HG02852 (cell line): ENCODE results near the gene FBLN5.
A peak's percentile ranks its signal among the peaks of the same experiment; 100 is the strongest.

Experiments used
- ATAC-seq: cut with Tn5 transposase; IDR thresholded peaks from one replicate; pipeline ENCODE4 v1.9.1; 2021; ENCODE audit warnings: mild to moderate bottlenecking, moderate library complexity; ENCODE audit not compliant: unreplicated experiment

Gene FBLN5

DNA sequence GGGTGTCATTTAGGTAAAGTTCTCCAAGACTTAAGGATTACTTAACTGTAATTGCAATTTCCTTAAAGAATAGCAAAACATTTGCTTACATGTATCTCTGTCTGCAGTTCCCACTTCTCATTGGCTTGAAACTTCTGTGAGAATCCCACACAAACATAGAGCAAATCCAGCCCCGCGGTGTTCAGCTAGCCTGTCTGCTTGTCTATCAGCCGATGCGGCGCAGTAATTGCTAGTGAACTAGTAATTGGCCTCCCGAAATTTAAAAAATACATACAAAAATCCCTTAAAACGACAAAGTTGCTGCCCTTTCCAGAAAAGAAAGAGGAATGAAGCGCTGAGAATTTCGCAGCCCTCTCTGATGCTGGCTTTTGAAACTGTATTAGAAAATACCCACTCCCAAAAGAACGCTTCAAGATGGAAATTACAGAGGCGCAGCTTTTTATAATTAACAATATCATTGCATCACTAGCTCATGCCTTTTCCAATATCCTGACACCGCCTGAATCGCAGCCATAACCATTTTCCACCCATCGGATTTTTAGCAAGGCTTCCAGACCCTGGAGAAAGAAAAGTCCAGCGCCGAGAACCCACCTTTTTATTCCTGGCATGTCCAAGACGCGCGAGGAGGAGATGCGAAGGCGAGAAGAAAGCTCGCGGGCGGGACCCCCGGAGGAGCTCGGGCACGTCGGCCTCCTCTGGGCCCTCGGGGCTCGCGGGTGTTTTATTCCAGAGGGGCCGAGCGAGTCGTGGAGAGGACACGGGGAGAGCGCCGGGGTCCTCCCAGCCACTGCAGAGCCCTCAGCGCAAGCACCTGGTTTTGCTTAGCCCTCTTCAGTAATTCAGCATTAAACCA is 646 bp downstream of the FBLN5 start:
- ATAC-seq = no peak

DNA sequence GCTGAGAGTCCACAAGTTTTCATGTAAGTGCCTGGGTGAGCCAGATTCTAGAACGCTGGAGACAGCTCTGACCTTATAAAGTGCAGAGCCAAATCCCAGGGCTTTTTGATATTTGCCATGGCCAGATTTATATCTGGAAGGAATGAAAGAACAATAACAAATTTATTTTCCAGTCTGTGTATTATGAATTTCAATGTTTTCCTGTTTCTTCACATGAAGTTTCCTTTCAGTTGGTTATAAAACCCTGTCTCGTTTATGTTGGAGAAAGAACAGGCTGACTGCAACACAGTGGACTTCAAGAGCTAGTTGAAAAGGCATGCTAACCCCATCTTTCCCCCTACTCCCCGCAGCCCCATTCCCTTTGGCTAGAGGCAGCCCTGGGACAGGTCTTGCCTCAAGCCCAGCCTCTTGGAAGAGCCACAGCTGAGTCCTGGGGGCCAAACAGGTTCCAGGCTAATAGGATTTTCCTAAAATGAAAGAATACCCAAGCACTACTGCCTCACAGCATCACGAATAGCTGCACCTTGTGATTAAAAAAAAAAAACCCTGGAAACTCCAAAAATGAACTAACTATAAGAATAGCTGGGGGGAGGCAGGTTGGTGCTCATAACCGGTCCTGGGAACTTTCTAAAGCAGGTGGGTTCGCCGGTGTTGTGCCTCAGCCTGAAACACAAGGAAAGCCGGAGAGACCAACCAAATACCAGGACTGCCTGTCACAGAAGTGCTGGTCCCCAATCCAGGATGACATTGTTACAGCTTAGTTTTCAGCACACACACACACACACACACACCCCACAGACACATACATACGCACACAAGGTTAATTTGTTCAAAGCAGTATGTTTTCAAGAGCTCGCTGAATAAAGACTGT is 1.5 kb downstream of the FBLN5 start:
- ATAC-seq = no peak

DNA sequence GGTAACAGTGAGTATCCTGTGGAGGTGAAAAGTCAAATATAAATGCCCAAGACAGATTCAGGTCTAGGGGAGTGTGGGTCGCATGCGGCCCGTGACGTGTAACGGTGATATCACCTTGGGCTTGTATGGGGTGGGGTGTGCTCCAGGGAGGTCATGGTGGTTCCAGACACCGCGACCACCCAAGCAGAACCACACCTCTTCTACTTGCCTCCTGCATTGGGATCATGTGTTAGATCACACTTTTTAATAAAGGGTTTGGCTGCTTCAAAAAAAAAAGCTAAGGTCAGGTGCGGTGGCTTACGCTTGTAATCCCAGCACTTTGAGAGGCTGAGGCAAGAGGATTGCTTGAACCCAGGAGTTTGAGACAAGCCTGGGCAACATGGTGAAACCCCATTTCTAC is 4.5 kb downstream of the FBLN5 start:
- ATAC-seq = no peak

DNA sequence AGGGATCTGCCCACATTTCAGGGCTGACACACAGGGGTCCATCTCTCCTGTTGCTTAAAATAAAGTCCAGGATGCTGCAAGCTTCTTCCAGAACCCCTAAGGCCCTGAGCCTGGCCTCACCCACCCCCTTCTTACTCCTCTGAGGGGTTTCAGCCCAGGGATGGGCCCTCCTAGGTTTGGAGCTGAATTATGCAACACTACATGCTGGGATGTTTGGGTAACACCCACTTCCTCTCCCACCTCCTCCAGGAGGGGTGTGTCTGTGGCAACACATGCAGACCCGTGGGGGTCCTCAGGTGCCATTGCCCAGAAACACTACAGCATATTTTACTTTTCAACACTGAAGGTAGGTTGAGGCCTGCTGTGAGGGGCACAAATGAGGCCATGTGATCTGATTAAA is 5.4 kb downstream of the FBLN5 start:
- no peak for ATAC-seq

DNA sequence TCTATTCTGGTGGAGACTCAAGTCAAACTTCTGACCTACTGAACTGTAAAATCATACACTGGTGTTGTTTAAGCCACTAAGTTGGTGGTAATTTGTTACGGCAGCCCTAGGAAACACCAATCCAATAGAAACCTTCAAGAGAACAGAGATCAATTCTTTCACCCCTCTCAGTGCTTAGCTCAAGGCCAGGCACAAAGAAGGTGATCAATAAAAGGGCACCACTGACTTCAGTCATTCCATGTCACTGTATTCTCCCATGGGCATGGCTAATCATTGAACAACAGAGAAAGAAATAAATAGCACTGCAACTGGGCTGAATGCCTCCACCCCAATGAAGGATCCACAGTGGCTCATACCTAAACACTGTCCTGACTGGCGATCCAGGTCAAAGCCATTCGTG is 7.3 kb downstream of the FBLN5 start:
- ATAC-seq = no peak

DNA sequence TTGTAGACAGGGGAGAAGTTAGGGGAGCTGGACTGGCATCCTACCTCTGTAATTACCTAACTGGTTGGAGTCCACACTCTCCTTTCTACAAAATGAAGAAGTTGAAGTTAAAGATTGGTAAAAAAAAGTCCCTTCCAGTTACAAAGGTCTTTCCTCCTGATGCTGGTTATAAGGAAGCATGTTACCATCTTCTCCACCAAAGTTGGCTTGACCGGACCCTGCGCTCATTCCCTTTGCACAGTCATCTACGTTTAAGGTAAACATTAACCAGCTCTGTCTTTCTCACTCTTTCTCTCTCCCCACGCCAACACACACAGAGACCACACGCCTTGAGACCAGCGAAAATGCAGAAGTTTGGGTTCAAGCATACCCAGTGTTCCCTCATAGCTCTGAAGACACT is 11.9 kb downstream of the FBLN5 start:
- ATAC-seq = no peak

DNA sequence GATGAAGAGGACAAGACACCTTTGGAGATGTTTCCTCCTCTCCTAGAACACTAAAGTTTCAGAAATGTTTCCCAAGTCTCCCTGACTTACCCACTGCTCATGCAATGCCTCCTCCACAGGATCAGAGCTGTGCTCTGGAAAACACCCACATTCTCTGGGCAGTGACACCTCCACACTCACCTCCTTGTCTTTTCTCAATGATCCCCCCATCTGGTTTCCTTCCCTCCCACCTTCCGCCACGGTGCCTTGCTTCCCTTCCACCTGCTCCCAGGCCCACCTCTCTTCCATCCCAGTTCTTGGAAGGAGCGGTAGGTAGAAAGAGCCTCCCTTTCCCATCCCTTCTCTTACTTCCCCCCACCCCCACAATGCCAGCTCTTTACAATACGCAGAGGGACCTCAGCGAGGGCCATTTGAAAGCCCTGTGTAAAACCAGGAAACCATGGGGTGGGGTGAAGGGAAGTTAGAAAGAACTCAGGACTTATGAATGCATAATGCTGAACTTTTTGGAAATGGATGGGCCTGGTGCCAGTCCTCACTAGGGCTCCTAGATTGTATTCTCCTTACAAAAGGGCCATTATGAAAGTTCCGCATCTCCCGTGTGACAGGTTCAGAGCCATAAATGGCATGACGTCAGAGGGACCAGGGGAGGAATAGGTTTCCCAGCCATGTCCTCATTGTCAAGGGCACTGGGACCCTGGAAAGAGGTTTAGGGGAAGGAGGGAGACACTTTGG is 12.8 kb downstream of the FBLN5 start:
- no peak for ATAC-seq

DNA sequence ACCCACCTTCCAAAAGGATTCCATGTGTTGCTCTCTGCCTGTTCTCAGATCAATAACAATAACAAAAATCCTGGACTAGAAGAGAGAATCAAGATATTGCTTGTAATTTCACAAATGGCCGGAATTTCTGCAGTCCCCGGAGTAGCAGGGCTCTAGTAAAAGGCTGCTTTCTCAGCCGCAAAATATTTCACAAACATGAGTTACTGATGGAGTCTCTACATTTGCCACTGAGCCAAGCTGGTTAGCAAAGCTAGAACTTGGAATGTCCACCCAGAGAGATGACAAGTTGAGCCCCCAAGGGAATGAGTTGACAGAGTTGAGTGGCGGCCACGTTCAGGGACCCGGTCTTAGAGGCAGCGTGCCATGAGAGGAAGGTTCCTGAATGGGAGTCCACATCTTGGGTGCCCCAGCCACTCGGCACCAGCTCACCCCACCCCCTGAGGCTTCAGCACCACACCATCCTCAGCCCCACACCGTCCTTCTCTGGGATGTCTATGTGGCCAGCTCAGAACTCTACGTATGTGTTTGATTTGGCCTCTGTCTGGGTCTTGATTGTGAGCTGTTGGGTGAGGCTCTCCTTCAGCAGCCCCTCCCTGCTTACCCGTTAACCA is 15.9 kb downstream of the FBLN5 start:
- ATAC-seq = no peak

DNA sequence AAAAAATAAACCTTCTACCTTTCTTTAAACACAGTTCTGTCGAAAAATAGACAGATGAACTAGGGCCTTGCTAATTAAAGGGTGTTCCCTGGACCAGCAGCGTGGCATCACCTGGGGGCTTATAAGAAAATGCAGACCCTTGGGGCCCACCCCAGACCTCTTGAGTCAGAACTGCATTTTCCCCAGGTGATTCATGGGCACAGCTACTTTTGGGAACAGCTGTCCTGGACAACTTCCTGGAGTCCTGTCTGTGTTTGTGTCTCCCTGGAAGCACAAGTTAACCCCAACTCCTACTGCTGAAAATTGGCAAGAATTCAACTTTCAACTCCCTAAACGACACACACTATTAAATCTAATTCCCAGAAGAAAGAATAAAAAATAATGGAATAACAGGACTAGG is 17.8 kb downstream of the FBLN5 start:
- ATAC-seq = no peak

DNA sequence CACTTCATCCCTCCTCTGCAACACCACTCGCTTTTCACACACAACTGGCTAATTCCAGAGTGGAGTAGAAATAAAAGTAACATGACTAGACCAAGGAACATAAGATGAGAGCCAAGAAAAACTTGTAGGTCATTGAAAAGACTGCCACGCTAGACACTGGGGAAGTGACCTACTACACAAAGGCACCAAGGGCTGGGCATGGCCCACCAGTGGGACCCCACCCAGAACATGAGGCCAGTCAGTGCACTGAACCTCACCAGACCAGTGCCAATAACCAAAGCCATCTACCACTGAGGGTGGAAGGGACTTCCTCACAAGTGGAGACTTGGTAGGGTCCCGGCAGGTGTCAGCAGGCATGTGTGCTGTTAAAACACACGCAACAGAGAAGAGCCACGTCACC is 19.7 kb downstream of the FBLN5 start:
- ATAC-seq = no peak

DNA sequence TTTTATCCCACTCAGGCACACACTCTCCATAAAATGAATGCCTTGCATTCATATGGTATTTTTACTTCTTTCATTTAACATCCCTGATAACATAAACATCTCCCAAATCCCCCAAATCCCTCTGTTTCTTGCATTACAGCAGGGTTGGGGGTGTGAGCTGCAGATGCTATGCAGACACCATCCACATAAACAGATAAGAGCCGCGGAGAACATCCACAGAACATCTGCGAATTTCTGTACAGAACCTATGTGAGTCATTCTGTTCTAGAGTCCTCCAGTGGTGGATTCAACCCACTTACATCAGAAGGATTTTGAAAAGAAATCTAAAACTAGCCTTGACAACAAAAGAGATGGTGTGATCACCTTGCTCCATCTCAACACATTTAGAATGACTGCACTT is 20.3 kb downstream of the FBLN5 start:
- ATAC-seq = no peak

DNA sequence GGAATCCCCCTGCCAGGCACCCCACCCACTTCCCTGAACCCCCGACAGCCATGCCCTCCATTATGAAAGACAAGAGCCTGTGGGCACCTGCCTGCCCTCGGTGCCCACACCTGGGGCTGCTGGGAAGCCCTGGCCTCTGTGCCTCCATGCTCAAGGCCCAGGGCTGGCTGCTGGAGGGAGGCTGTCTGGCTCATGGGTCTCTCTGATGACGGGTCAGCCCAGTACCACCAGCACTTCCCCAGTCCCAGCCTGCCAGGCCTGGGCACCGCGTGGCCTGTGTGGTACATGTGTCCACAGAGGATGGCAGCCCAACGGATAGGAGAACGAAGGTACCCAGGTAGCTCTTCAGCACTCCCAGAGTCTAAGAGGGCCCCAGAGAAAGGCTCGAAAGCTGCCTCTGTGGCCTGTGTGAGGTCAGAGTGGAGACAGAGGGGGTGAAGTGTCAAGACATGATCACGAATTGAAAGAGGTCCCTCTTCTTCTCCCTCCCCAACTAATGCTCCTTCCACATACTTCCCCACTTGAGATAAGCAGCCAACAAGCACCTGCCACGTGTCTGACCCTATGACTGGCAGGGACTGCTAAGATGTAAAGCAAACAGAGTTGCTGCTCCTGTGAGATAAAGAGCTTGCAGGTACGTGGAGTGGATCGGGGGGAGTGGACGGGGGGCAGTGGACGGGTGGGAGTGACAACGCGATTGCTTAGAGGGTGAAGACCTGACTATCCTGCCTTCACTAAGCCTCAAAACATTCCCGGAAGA is 21.2 kb downstream of the FBLN5 start:
- no peak for ATAC-seq

DNA sequence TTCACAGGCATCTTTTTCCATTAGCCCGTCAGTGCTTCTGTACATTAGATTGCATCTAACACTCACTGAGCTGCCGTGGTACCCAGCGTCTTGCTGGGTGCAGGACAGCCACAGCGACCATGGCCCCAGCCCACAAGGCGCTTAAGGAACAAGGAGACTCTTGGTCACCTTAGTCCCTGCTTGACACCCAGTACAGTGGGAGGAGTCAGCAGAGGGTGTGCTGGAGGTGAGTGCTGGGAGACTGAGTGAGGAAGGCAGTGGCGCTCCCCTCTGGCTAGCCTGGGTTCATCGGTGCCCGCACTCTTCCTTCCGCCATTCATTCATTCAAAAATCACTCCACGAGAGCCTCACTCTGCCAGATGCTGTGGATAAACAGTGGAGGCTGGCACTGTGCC is 21.8 kb downstream of the FBLN5 start:
- no peak for ATAC-seq

DNA sequence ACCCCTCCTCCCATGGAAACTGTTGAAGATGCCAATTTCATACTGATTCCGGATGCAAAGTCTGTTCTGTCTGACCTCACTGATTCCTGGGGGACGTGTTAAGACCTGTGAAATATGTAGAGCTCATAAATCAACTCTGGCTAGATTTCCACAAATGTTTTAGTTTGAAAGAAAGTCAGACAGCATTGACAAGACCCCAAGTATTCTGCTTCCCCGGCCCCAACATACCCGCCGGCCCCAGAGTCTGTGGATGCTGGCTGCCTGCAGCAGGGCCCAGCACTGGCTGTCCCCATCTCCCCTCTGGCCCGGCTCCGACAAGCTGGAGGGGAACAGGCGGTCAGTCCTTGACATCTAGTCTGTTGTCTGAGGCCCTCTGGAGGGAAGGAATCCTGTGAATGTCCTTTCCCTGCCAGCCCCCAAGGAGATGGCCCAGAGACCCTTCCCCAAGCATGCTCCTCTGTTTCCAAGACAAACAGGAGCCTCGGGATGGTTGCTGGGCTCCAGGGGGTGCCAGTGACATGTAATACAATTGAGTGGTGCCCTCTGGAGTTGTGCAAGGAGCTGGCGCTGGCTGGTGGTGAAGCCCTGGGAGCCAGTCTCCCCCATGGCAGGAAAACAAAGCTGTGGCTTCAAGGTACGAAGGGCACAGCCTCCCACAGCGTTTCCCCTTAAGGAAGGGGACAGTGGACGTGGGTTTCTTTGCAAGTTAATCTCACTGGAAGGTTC is 22.3 kb downstream of the FBLN5 start:
- ATAC-seq = no peak

DNA sequence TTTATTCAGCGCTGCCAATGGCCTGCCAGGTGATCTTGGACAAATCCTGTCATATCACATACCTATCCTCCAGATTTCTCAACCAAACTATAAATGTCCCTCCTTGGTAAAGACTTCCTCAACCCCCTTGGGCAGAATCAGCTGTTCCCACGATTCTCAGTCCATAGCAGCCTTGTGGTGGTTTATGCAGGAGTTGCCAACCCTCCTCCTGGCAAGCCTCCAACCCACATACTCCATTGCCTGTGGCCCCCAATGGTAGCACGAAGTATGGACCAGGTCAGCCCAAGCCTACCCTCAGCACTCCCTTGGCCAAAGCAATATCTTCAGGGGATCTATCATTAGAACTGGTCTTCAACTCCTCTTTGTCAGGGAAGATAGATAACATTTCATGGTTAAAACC is 27.0 kb downstream of the FBLN5 start:
- no peak for ATAC-seq

DNA sequence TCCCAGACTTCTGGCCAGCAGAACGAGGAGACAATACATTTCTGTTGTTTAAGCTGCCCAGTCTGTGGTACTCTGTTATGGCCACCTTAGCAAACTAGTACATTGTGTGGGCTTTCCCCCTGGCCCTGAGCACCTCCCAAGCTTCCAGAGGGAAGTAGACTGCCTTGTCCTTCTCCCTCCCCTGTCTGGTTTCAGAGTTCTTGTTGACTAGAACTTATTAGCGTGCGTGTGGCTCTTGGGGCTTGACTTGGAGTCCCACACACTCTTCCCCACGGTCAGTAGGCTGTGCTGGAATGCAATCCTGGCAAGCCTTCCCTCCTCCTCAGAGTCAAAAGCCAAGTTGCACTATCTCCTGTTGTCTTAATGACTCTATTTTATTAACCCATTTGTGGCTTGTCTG is 27.7 kb downstream of the FBLN5 start:
- ATAC-seq = no peak

DNA sequence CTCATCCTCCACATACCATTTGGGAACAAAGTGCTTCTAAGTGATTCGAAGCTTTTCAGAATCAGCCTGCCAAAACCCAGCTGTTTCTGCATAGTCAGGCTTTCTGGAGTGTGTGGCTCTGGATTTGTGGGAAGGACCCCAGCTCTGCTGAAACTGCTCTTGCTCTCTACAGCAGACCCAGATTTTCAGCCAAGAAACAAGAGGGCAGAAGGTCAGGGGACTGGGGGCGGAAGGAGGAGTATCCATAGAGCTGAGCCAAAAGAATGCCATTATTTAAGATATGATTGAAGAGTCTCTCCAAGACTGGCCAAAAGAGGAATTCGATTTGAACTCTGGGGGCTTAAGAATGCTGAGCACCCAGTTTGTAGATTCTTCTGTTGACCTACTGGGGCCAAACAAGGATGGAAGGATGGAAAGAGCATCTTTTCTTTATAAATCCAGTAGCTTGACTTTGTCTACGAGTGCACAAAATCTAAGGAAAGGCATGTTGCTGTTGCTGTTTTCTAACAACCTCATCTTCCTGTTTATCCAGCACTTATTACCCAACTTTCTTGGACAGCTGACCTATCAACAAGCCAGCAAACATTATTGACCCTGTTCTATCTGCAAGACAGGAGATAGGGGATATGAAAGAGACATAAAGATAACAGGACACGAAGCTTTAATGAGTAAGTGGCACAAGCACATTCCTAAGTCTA is 29.2 kb downstream of the FBLN5 start:
- ATAC-seq = no peak

DNA sequence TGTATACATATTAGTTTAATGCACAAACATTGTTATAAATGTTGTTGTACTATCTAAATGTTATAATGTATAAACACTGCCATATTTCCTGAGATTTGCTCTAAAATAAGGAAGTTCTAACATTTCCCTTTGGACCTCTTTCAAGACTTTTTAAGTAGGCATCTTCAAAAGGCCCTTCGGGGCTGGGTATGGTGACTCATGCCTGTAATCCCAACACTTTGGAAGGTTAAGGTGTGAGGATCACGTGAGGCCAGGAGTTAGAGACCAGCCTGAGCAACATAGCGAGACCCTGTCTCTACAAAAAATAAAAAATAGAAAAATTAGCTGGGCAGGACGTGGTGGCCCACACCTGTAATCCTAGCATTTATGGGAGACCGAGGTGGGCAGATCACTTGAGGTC is 35.5 kb downstream of the FBLN5 start:
- ATAC-seq = no peak

DNA sequence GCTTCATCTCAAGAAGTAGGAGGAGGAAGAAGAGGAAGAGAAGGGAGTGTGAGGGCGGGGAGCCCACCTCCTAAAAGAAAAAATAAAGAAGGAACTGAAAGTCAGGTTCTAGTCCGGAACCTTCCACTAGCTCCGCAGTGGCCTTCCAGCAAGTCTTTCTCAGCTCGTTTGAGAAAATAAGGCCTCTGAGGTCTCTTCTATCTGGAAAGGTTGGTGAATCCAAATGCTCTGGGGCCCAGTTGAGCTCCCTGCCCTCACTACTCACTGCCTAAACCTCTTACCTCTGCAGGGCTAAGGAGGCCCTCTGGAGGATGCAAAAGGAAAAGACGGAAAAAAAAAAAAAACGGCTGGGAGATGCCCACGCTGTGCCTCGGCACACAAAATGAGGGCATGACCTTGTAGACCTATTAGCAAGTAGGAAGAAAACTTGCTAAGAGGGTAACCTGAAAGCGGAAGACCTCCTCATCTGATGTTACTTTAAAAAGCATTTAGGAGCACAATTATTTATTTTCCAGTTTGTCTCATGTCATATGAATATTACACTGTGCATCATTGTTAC is 35.9 kb downstream of the FBLN5 start:
- peak; percentile 86 for ATAC-seq
